H7 (cell line): ENCODE results near the gene TXNDC9. TPM values are rescaled to one million over a fixed set of nuclear protein-coding genes. Genes with fewer than 3 reads are reported as not detected.
"Not testable (repeated sequence)": the region's sequence is repeated elsewhere in the genome, so short reads cannot be mapped to it uniquely, and the experiment has no call there.

ENCODE experiments used
- DNase-seq: peaks from one replicate; pipeline ENCODE4 v3.0.0; 2012
- H3K27me3 ChIP-seq: 2 replicates; pipeline ENCODE4 v1.6.0; 2011; ENCODE audit warnings: mild to moderate bottlenecking, low read length; ENCODE audit not compliant: control insufficient read depth, insufficient read depth
- H3K36me3 ChIP-seq: replicated peaks from 2 replicates; pipeline ENCODE4 v1.5.1; 2011; ENCODE audit warnings: low read length; ENCODE audit not compliant: control insufficient read depth, insufficient read depth
- H3K4me3 ChIP-seq: 2 replicates; pipeline ENCODE4 v1.5.1; 2011; ENCODE audit warnings: low read depth, mild to moderate bottlenecking, control low read depth, low read length, moderate library complexity; ENCODE audit not compliant: insufficient read depth
- total RNA-seq: library from RNA; depleted of rRNA; stranded (reverse); fragments of >200 nt; shearing (Covaris generic); gene quantifications from 2 replicates; pipeline ENCODE4 v1.2.3, GENCODE V29; 2014; rRNA removed

TXNDC9 gene, protein sequence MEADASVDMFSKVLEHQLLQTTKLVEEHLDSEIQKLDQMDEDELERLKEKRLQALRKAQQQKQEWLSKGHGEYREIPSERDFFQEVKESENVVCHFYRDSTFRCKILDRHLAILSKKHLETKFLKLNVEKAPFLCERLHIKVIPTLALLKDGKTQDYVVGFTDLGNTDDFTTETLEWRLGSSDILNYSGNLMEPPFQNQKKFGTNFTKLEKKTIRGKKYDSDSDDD
- 36.8 and 43.3 TPM in 2 replicates for total RNA-seq

DNA sequence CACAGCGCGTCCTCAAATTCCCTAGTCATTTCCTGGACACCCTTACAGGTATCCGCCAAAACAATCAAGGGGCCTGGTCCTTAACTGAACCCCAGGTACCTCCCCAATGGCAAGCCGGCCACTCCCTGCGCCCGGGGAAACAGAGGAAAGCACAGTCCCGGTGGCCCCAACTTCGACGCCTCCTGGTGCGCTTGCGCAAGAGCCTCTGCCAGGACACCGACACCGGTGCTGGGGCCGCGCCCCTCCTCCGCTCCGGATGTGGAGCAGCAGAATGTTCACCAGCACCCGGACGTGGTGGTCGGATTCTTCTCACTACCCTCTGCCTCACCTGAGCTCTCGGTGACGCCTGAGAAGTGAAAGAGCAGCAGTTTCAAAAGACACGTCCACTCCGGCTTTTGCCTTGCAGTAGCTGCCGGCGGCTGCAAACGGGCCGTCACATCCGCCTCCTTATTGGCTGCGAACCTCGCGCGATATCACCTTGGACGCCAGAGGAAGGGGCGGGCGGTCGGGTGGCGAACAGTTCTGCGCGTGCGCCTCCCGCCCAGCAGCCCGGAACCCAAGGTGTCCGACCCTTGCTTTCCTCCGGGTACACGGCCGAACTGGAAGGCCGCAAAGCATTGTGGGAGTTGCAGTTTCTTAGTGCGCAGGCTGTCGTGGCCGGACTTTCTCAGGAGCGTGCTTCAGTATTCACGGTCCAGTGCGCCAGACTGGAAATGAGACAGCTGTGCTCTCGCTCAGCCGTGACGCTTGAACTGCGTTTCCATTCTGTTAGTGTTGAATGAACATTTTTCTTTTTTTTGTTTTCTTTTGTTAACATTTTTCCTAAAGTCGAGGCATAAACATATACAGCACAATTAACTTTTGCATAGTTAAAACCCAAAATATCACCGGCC, at the start of gene TXNDC9:
TSS of gene TXNDC9 (minus strand) at position 423 of the 893 bp plus-strand sequence. CDS start 3,123 bp downstream, outside the sequence.
- peak within 1 kb of the TSS; percentile 94 for H3K4me3 ChIP-seq

DNA sequence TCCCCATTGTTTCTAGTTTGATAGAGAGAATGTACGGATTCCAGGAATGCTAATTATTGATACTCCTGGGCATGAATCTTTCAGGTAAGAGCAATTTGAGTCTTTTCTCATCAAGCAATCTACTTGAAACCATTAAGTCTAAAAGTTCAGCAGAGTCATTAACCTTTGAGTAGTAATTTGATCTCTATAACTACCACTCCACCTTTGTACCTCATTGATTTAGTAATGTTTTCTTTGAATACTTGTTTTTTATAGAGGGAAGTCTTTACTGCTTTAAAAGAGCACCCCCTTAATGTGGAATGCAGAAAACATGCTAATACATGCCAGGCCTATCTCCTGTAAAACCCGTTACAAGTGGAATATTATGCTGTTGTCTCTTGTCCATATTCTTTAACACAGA, 46.0 kb upstream of the TXNDC9 start:
- H3K27me3 ChIP-seq: no peaks in the 10 kb centered on the region
- peaks cover 6% of the 10 kb centered on the region for H3K36me3 ChIP-seq
- no peak for DNase-seq
- no peak overlapping the region for H3K4me3 ChIP-seq

More for the DNA sequence above, at the start of gene TXNDC9:
- DNase-seq: peak; percentile 97
- peaks cover 11% of the 10 kb centered on the region for H3K36me3 ChIP-seq
- no peaks in the 10 kb centered on the region for H3K27me3 ChIP-seq

DNA sequence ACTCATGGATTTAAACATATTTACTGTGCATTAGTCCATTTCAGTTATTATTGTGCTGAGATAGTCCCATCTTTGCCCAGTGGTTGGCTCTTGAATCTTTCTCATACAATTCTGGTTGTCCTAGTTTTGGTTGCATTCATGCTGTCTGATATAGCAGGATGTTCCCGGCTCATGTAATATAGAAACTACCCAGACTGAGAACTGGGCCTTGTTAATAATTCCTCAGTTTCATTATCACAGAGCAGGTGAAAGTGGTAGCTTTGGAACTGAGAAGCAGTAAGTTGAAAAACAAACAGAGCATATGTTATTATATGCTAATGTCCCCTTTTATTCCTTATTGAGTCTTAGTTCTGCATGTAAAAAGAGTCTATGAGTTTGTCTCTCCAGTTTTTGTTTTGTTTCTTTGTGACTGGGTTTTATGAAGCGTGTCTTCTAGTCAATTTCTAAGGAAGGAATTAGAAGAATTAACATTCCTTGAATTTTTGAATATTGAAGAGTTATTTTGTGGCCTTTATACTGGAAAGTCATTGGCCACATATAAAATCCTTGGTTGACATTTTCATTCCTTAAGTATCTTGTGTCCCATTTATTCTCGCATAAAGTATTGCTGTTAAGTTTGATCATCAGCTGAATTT, 44.4 kb upstream of the TXNDC9 start:
- Histone ChIP-seq H3K36me3 (peaks cover 7% of the 10 kb centered on the region), H3K4me3 (no peak overlapping the region)
- no peak for DNase-seq

DNA sequence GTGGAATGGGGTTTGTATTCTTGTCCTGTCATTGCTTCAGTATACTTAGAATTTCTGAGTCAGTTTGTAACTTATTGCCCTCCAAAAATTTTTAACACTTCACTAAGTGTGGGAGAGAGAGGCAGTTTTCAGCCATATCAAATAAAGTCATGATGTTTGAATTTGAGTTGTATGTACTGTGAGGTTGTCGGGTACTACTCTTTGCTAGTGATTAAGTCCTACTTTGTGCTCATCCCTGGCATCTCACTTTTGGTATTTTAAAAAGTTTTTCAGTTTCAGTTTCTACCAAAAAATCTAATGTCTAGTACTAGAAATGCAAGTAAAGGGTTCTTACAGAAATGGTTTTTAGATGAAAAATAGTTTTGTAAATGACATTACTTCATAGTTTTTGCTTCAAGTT, 41.7 kb upstream of the TXNDC9 start:
- DNase-seq: no peak
- H3K36me3 ChIP-seq: peaks cover 6% of the 10 kb centered on the region
- H3K27me3 ChIP-seq: no peaks in the 10 kb centered on the region
- H3K4me3 ChIP-seq: no peak overlapping the region

More for the DNA sequence above, 44.4 kb upstream of the TXNDC9 start:
- H3K27me3 ChIP-seq: no peaks in the 10 kb centered on the region

DNA sequence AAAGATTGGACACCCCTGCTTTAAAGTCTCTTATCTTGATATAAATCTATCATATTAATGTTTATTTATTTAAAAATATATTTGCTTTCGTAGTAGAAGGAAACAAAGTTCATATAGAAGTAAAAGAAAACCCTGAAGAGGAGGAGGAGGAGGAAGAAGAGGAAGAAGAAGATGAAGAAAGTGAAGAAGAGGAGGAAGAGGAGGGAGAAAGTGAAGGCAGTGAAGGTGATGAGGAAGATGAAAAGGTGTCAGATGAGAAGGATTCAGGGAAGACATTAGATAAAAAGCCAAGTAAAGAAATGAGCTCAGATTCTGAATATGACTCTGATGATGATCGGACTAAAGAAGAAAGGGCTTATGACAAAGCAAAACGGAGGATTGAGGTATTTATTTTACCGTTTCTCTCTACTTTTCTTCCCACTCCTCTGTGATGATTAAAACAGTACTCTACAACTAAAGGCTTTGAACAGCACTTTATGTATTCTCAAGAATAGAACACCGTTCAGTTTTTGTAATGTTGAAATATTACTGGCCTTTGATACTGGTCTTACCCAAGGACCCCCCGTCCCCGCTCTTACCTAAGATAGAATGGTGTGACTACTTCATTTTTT, 40.2 kb upstream of the TXNDC9 start:
- Histone ChIP-seq H3K4me3 (no peak overlapping the region), H3K27me3 (no peaks in the 10 kb centered on the region), H3K36me3 (peaks cover 4% of the 10 kb centered on the region)
- no peak for DNase-seq

DNA sequence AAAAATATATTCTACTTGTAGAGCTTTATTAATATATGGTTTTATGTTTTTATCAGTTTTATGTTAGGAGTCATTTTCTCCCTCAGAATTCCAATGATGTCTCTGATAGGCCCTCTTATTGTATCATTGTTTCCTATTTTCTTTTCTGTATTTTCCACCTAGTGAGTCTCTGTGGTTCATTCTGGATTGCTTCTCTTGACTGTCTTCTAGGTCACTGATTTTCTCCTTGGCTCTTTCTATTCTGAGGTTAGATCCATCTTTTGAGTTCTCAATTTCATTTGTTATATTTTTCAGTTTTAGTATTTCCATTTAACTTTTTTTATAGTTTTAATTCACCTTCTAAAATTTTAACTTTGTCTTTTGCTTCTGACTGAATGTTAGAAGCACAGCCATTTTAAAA, 38.6 kb upstream of the TXNDC9 start:
- no peak for DNase-seq
- Histone ChIP-seq H3K36me3 (peaks cover 4% of the 10 kb centered on the region), H3K27me3 (no peaks in the 10 kb centered on the region), H3K4me3 (no peak overlapping the region)

DNA sequence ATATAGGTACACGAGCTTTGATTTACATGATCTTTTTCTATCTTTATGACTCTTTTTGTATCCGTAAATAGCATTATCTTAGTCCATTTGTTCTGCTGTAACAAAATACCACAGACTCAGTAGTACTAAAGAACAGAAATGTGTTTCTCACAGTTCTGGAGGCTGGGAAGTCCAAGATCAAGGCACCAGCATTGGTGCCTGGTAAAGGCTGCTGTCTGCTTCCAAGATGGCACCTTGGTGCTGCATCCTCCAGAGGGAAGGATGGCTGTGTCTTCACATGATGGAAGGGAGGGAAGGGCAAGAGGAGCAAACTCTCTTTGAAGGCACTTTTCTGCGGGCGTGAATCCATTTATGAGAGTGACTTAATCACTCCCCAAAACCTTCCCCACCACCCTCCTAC, 37.0 kb upstream of the TXNDC9 start:
- no peak for DNase-seq
- H3K4me3 ChIP-seq: no peak overlapping the region
- H3K36me3 ChIP-seq: peaks cover 7% of the 10 kb centered on the region
- H3K27me3 ChIP-seq: no peaks in the 10 kb centered on the region

DNA sequence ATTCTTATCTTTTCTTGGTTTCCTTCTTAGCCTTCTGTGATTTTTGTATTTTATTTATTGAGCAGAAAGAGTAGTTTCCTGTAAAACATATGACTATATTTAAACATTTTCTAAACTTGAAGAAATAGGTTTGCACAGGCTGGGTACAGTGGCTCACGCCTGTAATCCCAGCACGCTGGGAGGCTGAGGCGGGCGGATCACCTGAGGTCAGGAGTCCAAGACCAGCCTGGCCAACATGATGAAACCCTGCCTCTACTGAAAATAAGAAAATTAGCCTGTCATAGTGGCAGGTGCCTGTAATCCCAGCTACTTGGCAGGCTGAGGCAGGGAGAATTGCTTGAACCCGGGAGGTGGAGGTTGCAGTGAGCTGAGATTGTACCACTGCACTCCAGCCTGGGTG, 32.7 kb upstream of the TXNDC9 start:
- not testable (repeated sequence) for DNase-seq, H3K27me3 ChIP-seq, H3K4me3 ChIP-seq
- peaks cover 23% of the 10 kb centered on the region for H3K36me3 ChIP-seq

DNA sequence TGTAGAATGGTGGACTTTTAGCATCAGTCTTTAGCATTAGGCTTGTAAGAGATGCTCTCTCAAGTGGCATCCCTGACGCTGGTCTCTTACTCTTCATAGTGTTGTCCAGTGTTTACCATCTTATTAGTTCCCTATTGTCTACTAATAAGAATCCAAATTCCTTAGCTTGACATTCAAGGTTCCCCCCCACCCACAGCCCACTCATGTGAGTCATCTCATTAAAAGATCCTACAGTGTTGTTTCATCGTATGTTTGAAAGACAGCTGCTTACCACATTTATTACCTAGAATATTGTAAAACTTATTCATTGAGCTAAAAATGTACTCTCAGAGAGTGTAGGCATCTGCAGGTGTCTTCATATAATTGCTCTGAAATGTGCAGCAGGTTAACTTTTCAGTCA, 29.5 kb upstream of the TXNDC9 start:
- no peak for DNase-seq
- Histone ChIP-seq H3K4me3 (no peak overlapping the region), H3K36me3 (peaks cover 24% of the 10 kb centered on the region), H3K27me3 (no peaks in the 10 kb centered on the region)

DNA sequence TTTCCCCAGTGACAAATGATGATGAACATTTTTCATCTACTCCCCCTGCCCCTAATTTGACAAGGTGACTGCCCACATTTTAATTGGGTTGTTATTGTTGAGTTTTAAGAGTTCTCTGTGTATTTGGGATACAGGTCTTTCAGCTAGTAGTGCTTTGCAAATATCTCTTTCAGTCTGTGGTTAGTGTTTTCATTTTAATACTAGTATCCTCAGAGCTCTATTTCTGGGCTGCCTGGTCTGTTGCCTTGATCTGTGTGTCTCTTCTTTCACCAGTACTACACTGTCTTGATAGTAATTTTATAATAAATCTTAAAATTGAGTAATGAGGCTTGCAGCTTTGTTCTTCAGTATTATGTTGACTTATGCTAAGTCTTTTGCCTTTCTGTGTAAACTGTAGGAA, 20.7 kb upstream of the TXNDC9 start:
- H3K36me3 ChIP-seq: peaks cover 2% of the 10 kb centered on the region
- DNase-seq: no peak
- no peaks in the 10 kb centered on the region for H3K27me3 ChIP-seq
- H3K4me3 ChIP-seq: no peak overlapping the region

DNA sequence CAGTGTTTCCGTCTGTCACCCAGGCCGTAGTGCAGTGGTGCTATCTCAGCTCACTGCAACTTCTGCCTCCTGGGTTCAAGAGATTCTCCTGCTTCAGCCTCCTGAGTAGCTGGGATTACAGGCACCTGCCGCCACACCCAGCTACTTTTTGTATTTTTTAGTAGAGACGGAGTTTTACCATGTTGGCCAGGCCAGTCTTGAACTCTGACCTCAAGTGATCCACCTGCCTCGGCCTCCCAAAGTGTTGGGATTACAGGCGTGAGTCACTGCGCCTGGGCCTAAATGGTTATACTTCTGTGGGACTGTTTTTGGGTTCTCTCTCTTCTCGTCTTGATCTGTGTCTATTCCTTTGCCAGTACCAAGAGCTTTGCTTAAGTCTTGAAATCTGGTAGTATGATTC, 18.7 kb upstream of the TXNDC9 start:
- H3K27me3 ChIP-seq, H3K4me3 ChIP-seq, H3K36me3 ChIP-seq, DNase-seq: not testable (repeated sequence)

DNA sequence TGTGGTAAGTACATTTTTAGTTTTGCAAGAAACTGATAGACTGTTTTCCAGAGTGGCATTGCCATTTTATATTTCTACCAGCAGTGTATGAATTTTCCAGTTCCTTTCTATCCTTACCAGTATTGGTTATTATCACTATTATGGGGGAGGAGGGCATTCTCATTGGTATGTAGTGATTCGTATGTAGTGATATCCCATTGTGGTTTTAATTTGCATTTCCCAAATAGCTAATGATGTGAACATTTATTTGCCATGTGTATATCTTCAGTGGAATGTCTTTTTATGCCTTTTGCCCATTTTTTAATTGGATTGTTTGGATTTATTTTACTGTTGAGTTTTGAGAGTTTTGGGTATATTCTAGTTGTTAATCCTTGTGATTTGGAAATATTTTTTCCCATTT, 17.9 kb upstream of the TXNDC9 start:
- no peak for DNase-seq
- Histone ChIP-seq H3K27me3 (no peaks in the 10 kb centered on the region), H3K4me3 (no peak overlapping the region), H3K36me3 (no peaks in the 10 kb centered on the region)

DNA sequence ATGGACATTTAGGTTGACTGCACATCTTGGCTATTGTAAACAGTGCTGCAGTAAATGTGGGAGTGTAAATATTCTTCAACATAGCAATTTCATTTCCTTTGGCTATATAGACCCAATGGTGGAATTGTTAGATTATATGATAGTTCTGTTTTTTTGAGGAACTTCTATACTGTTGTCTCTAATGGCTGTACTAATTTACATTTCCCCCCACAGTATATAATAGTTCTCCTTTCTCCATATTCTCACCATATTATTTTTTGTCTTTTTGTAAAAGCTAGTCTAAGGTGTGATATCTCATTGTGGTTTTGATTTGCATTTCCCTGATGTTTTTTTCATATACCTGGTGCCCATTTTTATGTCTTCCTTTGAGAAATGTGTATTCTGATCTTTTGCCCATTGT, 14.1 kb upstream of the TXNDC9 start:
- no peak overlapping the region for H3K4me3 ChIP-seq
- no peak for DNase-seq
- no peaks in the 10 kb centered on the region for H3K27me3 ChIP-seq
- H3K36me3 ChIP-seq: no peaks in the 10 kb centered on the region

DNA sequence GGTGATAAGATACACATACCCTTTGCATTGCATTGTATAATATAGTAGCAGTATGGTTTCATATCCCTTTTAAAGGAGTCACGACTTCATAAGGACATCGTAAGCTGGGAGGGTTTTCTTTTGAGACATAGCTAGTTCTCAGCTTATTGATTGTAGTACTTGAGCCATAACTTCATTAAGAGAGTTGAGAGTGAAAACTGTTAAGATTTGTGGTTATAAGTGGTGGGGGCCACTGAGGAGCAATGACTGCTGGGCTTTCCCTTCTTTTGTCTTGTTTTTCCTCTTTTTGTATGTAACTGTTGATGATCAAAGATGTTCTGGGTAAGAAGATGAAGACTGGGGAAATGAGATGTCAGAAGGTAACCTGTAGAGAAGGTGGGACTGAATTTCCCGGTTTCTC, 12.0 kb upstream of the TXNDC9 start:
- DNase-seq: no peak
- no peaks in the 10 kb centered on the region for H3K27me3 ChIP-seq
- no peaks in the 10 kb centered on the region for H3K36me3 ChIP-seq
- H3K4me3 ChIP-seq: no peak overlapping the region
